NCI-H2171 (cell line): ENCODE results near the gene FAM187B.
"Not testable (repeated sequence)": the region's sequence is repeated elsewhere in the genome, so short reads cannot be mapped to it uniquely, and the experiment has no call there.

Experiments
- DNase-seq: peaks from one replicate; lab custom pipeline; 2025; lab: John Stamatoyannopoulos, UW

Gene FAM187B

GRCh38 chr19:35236638-35237400, 8.3 kb upstream of the FAM187B start:
- no peak for DNase-seq

- DNase-seq: no peak
Observed at GRCh38 chr19:35232912-35233311, 4.4 kb upstream of the FAM187B start.

GRCh38 chr19:35231956-35232645, 3.6 kb upstream of the FAM187B start:
- DNase-seq: no peak

- no peak for DNase-seq
Observed at GRCh38 chr19:35229601-35230000, 1.1 kb upstream of the FAM187B start.

GRCh38 chr19:35226748-35227147, 1.8 kb downstream of the FAM187B start:
- no peak for DNase-seq

GRCh38 chr19:35225951-35226350, 2.6 kb downstream of the FAM187B start:
- DNase-seq: no peak

GRCh38 chr19:35224681-35225571, 3.6 kb downstream of the FAM187B start:
- DNase-seq: no peak

- DNase-seq: no peak
Observed at GRCh38 chr19:35223862-35224505, 4.6 kb downstream of the FAM187B start.

- DNase-seq: no peak
Observed at GRCh38 chr19:35223084-35223790, 5.3 kb downstream of the FAM187B start.

- no peak for DNase-seq
Observed at GRCh38 chr19:35222373-35223015, 6.0 kb downstream of the FAM187B start.

GRCh38 chr19:35220973-35221590, 7.5 kb downstream of the FAM187B start:
- not testable (repeated sequence) for DNase-seq

GRCh38 chr19:35220315-35220921, 8.1 kb downstream of the FAM187B start:
- DNase-seq: no peak

GRCh38 chr19:35219008-35219407, 9.5 kb downstream of the FAM187B start:
- DNase-seq: no peak

GRCh38 chr19:35217649-35217990, 10.9 kb downstream of the FAM187B start:
- DNase-seq: no peak

- DNase-seq: no peak
Observed at GRCh38 chr19:35216833-35217648, 11.5 kb downstream of the FAM187B start.

GRCh38 chr19:35216016-35216832, 12.3 kb downstream of the FAM187B start:
- DNase-seq: no peak

GRCh38 chr19:35214766-35215422, 13.6 kb downstream of the FAM187B start:
- no peak for DNase-seq
